ENCODE measurements around the gene SLF2. TPM values are rescaled to one million over a fixed set of nuclear protein-coding genes. Genes with fewer than 3 reads are reported as not detected.

The SLF2 gene
- total RNA-seq, 2 experiments from 2014 or later, result 52.1 to 58.2 TPM

GRCh38 chr10:100923580-100923979 is 10.8 kb downstream of the SLF2 start:
- Histone ChIP-seq H3K9me2 (ENCODE audit: insufficient read depth, low read length) (no peaks in the 10 kb centered on the region), H2AFZ (ENCODE audit: low read length) (no peak overlapping the region), H3K36me3 (ENCODE audit: insufficient read depth, low read length) (peaks cover 99% of the 10 kb centered on the region), H3K4me1 (ENCODE audit: insufficient read depth, low read length, poor library complexity, severe bottlenecking) (no peaks in the 10 kb centered on the region), H3K79me2 (ENCODE audit: insufficient read depth, low read depth, low read length) (peaks cover 13% of the 10 kb centered on the region; the same call in 1 of the 2 replicates), H3K4me2 (ENCODE audit: low read length) (no peak overlapping the region), H4K20me1 (ENCODE audit: insufficient read depth, low read length) (no peaks in the 10 kb centered on the region), H3K4me3 (ENCODE audit: low read depth, low read length, poor library complexity, severe bottlenecking) (no peak overlapping the region), H3K9me3 (ENCODE audit: low read length) (no peaks in the 10 kb centered on the region), H3K27ac (ENCODE audit: low read depth, low read length, poor library complexity, severe bottlenecking) (no peak overlapping the region)
- ChIA-PET POLR2A (interaction anchor here (0.6 to 1.6 kb wide), 2 partner anchors 11 to 1172 kb away, joined by 3 to 8 read pairs; partner anchors contain the start of gene SLF2), CTCF (ENCODE audit: unreplicated experiment) (no interaction called here)
- no TSS peak for BruUV-seq (replicated peaks)
- intact Hi-C loops (cut with micrococcal nuclease; ENCODE audit: unreplicated experiment), result no loop called here
- DNase-seq (ENCODE audit: low spot score), result no peak
- TF ChIP-seq CTCF (conservative IDR thresholded peaks at IDR 0.05; ENCODE audit: low read length) (no peak), EZH2phosphoT487 (IDR thresholded peaks at IDR 0.05; ENCODE audit: borderline replicate concordance, low read depth, low read length) (no peak)

GRCh38 chr10:100927266-100927665 is 14.5 kb downstream of the SLF2 start:
- Histone ChIP-seq H3K4me2 (ENCODE audit: low read length) (no peak overlapping the region), H3K79me2 (ENCODE audit: insufficient read depth, low read depth, low read length) (no peaks in the 10 kb centered on the region), H3K27ac (ENCODE audit: low read depth, low read length, poor library complexity, severe bottlenecking) (no peak overlapping the region), H3K9me3 (ENCODE audit: low read length) (no peaks in the 10 kb centered on the region), H3K4me1 (ENCODE audit: insufficient read depth, low read length, poor library complexity, severe bottlenecking) (no peaks in the 10 kb centered on the region), H3K36me3 (ENCODE audit: insufficient read depth, low read length) (peaks cover 99% of the 10 kb centered on the region), H3K9me2 (ENCODE audit: insufficient read depth, low read length) (no peaks in the 10 kb centered on the region), H3K4me3 (ENCODE audit: low read depth, low read length, poor library complexity, severe bottlenecking) (no peak overlapping the region), H4K20me1 (ENCODE audit: insufficient read depth, low read length) (no peaks in the 10 kb centered on the region), H2AFZ (ENCODE audit: low read length) (no peak overlapping the region)
- intact Hi-C loops (cut with micrococcal nuclease; ENCODE audit: unreplicated experiment), result loop anchor here (5.0 kb wide), 1 partner anchor 35 kb away; no protein-coding TSS in a partner anchor
- TF ChIP-seq EZH2phosphoT487 (IDR thresholded peaks at IDR 0.05; ENCODE audit: borderline replicate concordance, low read depth, low read length), result no peak
- TF ChIP-seq CTCF (conservative IDR thresholded peaks at IDR 0.05; ENCODE audit: low read length), result no peak
- no TSS peak for BruUV-seq (replicated peaks)
- CTCF ChIA-PET (ENCODE audit: unreplicated experiment), result no interaction called here
- DNase-seq (ENCODE audit: low spot score), result no peak
- POLR2A ChIA-PET, result no interaction called here

- no TSS peak for BruUV-seq (replicated peaks)
- TF ChIP-seq EZH2phosphoT487 (IDR thresholded peaks at IDR 0.05; ENCODE audit: borderline replicate concordance, low read depth, low read length) (no peak), CTCF (conservative IDR thresholded peaks at IDR 0.05; ENCODE audit: low read length) (no peak)
- Histone ChIP-seq H3K4me2 (ENCODE audit: low read length) (no peak overlapping the region), H3K9me3 (ENCODE audit: low read length) (no peaks in the 10 kb centered on the region), H2AFZ (ENCODE audit: low read length) (no peak overlapping the region), H4K20me1 (ENCODE audit: insufficient read depth, low read length) (no peaks in the 10 kb centered on the region), H3K9me2 (ENCODE audit: insufficient read depth, low read length) (no peaks in the 10 kb centered on the region), H3K4me1 (ENCODE audit: insufficient read depth, low read length, poor library complexity, severe bottlenecking) (no peaks in the 10 kb centered on the region), H3K36me3 (ENCODE audit: insufficient read depth, low read length) (peaks cover 99% of the 10 kb centered on the region), H3K4me3 (ENCODE audit: low read depth, low read length, poor library complexity, severe bottlenecking) (no peak overlapping the region), H3K27ac (ENCODE audit: low read depth, low read length, poor library complexity, severe bottlenecking) (no peak overlapping the region), H3K79me2 (ENCODE audit: insufficient read depth, low read depth, low read length) (no peaks in the 10 kb centered on the region)
- CTCF ChIA-PET (ENCODE audit: unreplicated experiment), result no interaction called here
- POLR2A ChIA-PET, result no interaction called here
- no peak for DNase-seq (ENCODE audit: low spot score)
- intact Hi-C loops (cut with micrococcal nuclease; ENCODE audit: unreplicated experiment), result loop anchor here (5.0 kb wide), 1 partner anchor 34 kb away; no protein-coding TSS in a partner anchor
These were observed 15.3 kb downstream of the SLF2 start for GRCh38 chr10:100928039-100928438.
